K562 (cell line): ENCODE data around the gene BRDT. TPM values are rescaled to one million over a fixed set of nuclear protein-coding genes. Genes with fewer than 3 reads are reported as not detected.
A peak's percentile ranks its signal among the peaks of the same experiment; 100 is the strongest.

Experiments
- BRCA1 ChIP-seq, 2 experiments: fragments of 450-650 bp in 1 of 2; sonication (generic) in 1 of 2; formaldehyde crosslinking in 1 of 2; IDR thresholded peaks; 2 replicates each; pipeline versions ENCODE4 v1.5.0 to v1.6.1; 2017 to 2020; ENCODE audit warnings: mild to moderate bottlenecking in 1 of 2, missing genetic modification reagents in 1 of 2
- ERF ChIP-seq: fragments of 450-650 bp; formaldehyde crosslinking; IDR thresholded peaks from 2 replicates; pipeline ENCODE4 v1.4.0; 2020; ENCODE audit warnings: mild to moderate bottlenecking, mixed read lengths
- TCFL5 ChIP-seq: fragments of 250-450 bp; sonication (Bioruptor Pico); conservative IDR thresholded peaks from 2 replicates; pipeline ENCODE4 v1.6.1; 2021; ENCODE audit warnings: mild to moderate bottlenecking, moderate library complexity, matching md5 sums
- ZNF512 ChIP-seq: IDR thresholded peaks from 2 replicates; pipeline ENCODE4 v1.6.1; 2016; ENCODE audit warnings: missing genetic modification characterization, missing compliant biosample characterization
- polyA plus RNA-seq, 8 experiments: library from polyadenylated mRNA; depleted of rRNA in 4 of 8; stranded (reverse) in 5 of 8; unstranded in 3 of 8; fragments of >200 nt; fragmentation: Nextera tagmentation in 2 of 8; fragmentation: Illumina TruSeq in 1 of 8; extraction: Ambion mirVana in 2 of 8; extraction: Trizol in 1 of 8; gene quantifications; 2 replicates each; pipeline versions ENCODE4 v1.2.1 to v1.2.3, GENCODE V29; 2011 to 2014; ENCODE audit warnings: inconsistent platforms in 1 of 8, missing spikeins in 1 of 8
- total RNA-seq, 7 experiments: library from RNA; depleted of rRNA in 6 of 7; stranded (reverse); fragments of >200 nt in 6 of 7; fragmentation: Illumina TruSeq in 2 of 7; extraction: Trizol in 2 of 7; gene quantifications; 2 replicates each; pipeline versions ENCODE4 v1.2.1 to v1.2.3, GENCODE V29; 2011 to 2021; ENCODE audit warnings: low replicate concordance in 1 of 7
- TF ChIP-seq, protein P1 (sequence below), 3 experiments: IDR thresholded peaks in 2 of 3; conservative IDR thresholded peaks in 1 of 3; 2 replicates each; pipeline ENCODE4 v1.5.1; 2011 to 2012; ENCODE audit warnings: low read length in 3 of 3, mild to moderate bottlenecking in 3 of 3, control low read depth in 2 of 3, improper control_type of control experiment in 1 of 3, inconsistent platforms in 1 of 3, low read depth in 1 of 3, mixed read lengths in 1 of 3, moderate library complexity in 1 of 3; ENCODE audit not compliant: insufficient read depth in 2 of 3
- TF ChIP-seq, protein P2 (sequence below): sonication (generic); formaldehyde crosslinking; IDR thresholded peaks from 2 replicates; pipeline ENCODE4 v1.8.0; 2022; ENCODE audit warnings: mild to moderate bottlenecking, missing genetic modification reagents

Gene BRDT
- total and polyA plus RNA-seq, 9 of the 15 experiments (the other 6 are each of a cell fraction or from before 2014, with no cell fraction given) = 0.01 TPM; not detected in 8

GRCh38 chr1:91997607-91998195 lies 48.5 kb downstream of the BRDT start (continued):
- TF ChIP-seq, protein P1, sequence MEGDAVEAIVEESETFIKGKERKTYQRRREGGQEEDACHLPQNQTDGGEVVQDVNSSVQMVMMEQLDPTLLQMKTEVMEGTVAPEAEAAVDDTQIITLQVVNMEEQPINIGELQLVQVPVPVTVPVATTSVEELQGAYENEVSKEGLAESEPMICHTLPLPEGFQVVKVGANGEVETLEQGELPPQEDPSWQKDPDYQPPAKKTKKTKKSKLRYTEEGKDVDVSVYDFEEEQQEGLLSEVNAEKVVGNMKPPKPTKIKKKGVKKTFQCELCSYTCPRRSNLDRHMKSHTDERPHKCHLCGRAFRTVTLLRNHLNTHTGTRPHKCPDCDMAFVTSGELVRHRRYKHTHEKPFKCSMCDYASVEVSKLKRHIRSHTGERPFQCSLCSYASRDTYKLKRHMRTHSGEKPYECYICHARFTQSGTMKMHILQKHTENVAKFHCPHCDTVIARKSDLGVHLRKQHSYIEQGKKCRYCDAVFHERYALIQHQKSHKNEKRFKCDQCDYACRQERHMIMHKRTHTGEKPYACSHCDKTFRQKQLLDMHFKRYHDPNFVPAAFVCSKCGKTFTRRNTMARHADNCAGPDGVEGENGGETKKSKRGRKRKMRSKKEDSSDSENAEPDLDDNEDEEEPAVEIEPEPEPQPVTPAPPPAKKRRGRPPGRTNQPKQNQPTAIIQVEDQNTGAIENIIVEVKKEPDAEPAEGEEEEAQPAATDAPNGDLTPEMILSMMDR (IDR thresholded peaks at IDR 0.05 in 2 of 3, conservative IDR thresholded peaks at IDR 0.05 in 1 of 3; ENCODE audit: insufficient read depth in 2 of 3, low read depth in 1 of 3, low read length in 3 of 3) = peak; percentile 24 to 69 (median 28); a peak in 3 of 6 replicates
- TF ChIP-seq ERF (CRISPR knock-in tag) (no peak), BRCA1 (IDR thresholded peaks at IDR 0.05) (0 out of 2 replicates have a peak, but pooled peaks have one; percentile 55), BRCA1 (CRISPR knock-in tag; IDR thresholded peaks at IDR 0.05) (no peak), ZNF512 (tag) (peak; percentile 61), TCFL5 (no peak)
- TF ChIP-seq, protein P2, sequence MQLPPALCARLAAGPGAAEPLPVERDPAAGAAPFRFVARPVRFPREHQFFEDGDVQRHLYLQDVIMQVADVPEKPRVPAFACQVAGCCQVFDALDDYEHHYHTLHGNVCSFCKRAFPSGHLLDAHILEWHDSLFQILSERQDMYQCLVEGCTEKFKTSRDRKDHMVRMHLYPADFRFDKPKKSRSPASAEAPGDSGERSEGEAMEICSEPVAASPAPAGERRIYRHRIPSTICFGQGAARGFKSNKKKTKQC (CRISPR knock-in tag) = no peak
